GM10266 (cell line): ENCODE measurements around the gene U2AF2.
A peak's percentile ranks its signal among the peaks of the same experiment; 100 is the strongest.

ENCODE experiments used
- DNase-seq: peaks from one replicate; pipeline ENCODE4 v3.0.0; 2012; ENCODE audit errors: extremely low spot score
- CTCF ChIP-seq: IDR thresholded peaks from 2 replicates; pipeline ENCODE4 v1.5.1; 2012; ENCODE audit warnings: mild to moderate bottlenecking, low read depth; ENCODE audit not compliant: control insufficient read depth, insufficient read depth; ENCODE audit errors: missing control alignments

The U2AF2 gene

GRCh38 chr19:55677572-55678028, 22.8 kb downstream of the U2AF2 start:
- TF ChIP-seq CTCF, result no peak
- DNase-seq, result no peak

GRCh38 chr19:55678121-55678671, 23.4 kb downstream of the U2AF2 start:
- DNase-seq, result peak; percentile 87
- TF ChIP-seq CTCF, result peak; percentile 25

GRCh38 chr19:55679343-55680257, 24.8 kb downstream of the U2AF2 start:
- DNase-seq, result no peak
- TF ChIP-seq CTCF, result no peak

GRCh38 chr19:55680339-55681130, 25.7 kb downstream of the U2AF2 start:
- TF ChIP-seq CTCF, result no peak
- no peak for DNase-seq

- DNase-seq, result no peak
- no peak for TF ChIP-seq CTCF
Observed at GRCh38 chr19:55681131-55682092, 26.6 kb downstream of the U2AF2 start.

- no peak for TF ChIP-seq CTCF
- DNase-seq, result no peak
Observed at GRCh38 chr19:55683449-55684261, 28.8 kb downstream of the U2AF2 start.
